Measurements from ENCODE around the gene GNAQ.

DNA sequence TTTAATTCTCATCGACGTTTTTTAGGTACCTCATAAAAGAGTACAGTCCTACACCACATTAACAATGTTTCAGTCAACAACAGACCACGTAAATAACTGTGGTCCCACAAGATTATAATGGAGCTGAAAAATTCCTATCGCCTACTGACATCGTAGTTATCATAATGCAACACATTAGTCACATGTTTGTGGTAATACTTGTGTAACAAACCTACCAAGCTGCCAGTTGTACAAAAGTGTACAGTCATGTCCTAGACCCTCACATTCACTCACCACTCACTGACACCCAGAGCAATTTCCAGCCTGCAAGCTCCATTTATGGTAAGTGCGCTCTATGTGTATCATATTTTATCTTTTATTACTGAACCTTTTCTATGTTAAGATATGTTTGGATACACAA lies 16.8 kb downstream of the GNAQ start:
- no peak for TF ChIP-seq NFYB (CRISPR knock-in tag; IDR thresholded peaks at IDR 0.05)
- TF ChIP-seq ZNF776 (CRISPR knock-in tag; IDR thresholded peaks at IDR 0.05) = no peak
- TF ChIP-seq ZNF180 (CRISPR knock-in tag; IDR thresholded peaks at IDR 0.05; ENCODE audit: borderline replicate concordance, low read depth) = no peak

Measured in HepG2 (cell line).